ENCODE measurements around the gene TGFB3.

The TGFB3 gene

GRCh38 chr14:75910048-75910447, 71.7 kb downstream of the TGFB3 start:
- Histone ChIP-seq H3K9me3 (ENCODE audit: severe bottlenecking) (no peaks in the 10 kb centered on the region), H3K4me3 (ENCODE audit: low read depth, low read length) (no peak overlapping the region), H3K27ac (no peak overlapping the region), H3K36me3 (peaks cover 3% of the 10 kb centered on the region; the same call in 1 of the 2 replicates), H3K27me3 (ENCODE audit: insufficient read depth, low read depth, severe bottlenecking) (no peaks in the 10 kb centered on the region)
- no peak for DNase-seq
- TF ChIP-seq, protein P1, sequence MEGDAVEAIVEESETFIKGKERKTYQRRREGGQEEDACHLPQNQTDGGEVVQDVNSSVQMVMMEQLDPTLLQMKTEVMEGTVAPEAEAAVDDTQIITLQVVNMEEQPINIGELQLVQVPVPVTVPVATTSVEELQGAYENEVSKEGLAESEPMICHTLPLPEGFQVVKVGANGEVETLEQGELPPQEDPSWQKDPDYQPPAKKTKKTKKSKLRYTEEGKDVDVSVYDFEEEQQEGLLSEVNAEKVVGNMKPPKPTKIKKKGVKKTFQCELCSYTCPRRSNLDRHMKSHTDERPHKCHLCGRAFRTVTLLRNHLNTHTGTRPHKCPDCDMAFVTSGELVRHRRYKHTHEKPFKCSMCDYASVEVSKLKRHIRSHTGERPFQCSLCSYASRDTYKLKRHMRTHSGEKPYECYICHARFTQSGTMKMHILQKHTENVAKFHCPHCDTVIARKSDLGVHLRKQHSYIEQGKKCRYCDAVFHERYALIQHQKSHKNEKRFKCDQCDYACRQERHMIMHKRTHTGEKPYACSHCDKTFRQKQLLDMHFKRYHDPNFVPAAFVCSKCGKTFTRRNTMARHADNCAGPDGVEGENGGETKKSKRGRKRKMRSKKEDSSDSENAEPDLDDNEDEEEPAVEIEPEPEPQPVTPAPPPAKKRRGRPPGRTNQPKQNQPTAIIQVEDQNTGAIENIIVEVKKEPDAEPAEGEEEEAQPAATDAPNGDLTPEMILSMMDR (IDR thresholded peaks at IDR 0.05; ENCODE audit: low read depth, low read length), result no peak

DNA sequence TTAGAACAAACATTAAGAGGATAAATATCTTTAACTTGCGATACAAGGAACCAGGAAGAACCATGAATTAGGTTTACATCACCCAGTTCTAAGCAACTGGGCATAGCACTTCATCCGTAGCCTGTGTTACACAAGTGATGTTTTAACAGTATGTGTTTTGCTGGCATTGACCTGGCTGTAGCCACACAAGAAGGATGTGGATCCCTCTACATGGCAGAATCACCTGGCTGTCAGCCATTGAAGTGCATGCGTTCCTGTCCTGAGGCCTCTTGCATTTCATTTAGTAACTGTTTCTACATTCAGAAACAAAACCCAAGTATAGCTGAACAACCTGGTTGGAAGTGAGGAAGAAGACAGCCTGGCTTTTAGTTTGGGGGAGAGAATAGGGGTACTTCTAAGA, 72.2 kb downstream of the TGFB3 start:
- TF ChIP-seq, protein P1 (IDR thresholded peaks at IDR 0.05; ENCODE audit: low read depth, low read length), result no peak
- DNase-seq, result no peak
- peaks cover 3% of the 10 kb centered on the region; the same call in 1 of the 2 replicates for H3K36me3 ChIP-seq
- H3K4me3 ChIP-seq (ENCODE audit: low read depth, low read length), result no peak overlapping the region
- H3K27ac ChIP-seq, result no peak overlapping the region
- no peaks in the 10 kb centered on the region for H3K9me3 ChIP-seq (ENCODE audit: severe bottlenecking)
- no peaks in the 10 kb centered on the region for H3K27me3 ChIP-seq (ENCODE audit: insufficient read depth, low read depth, severe bottlenecking)

Data from WERI-Rb-1 (cell line).